GM19463 (cell line): ENCODE measurements around the gene FOXR1.

Experiments
- ATAC-seq: cut with Tn5 transposase; IDR thresholded peaks from one replicate; pipeline ENCODE4 v1.9.1; 2021; ENCODE audit warnings: mild to moderate bottlenecking, moderate library complexity; ENCODE audit not compliant: unreplicated experiment

FOXR1 gene

GRCh38 chr11:119025099-119025473 lies 53.5 kb downstream of the FOXR1 start:
- no peak for ATAC-seq

DNA sequence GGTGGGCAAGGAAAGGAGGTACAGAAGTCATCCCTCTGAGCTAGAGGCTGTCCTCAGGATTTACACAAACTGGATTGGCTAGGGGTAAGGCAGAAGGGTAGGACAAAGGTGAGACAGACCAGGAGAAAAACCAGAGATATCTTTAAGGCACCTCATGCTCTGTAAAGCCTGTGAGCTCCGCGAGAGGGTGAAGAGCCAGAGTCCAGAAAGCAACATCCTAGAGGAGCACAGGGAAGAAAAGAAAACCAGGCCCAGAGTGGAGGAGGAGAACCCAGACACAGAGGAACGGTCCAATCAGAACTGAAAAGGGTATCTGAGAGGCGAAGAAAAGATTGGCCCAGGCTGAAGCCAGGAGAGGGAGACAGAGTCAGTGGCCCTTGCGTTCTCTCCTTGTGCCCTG lies 54.0 kb downstream of the FOXR1 start:
- ATAC-seq: no peak

DNA sequence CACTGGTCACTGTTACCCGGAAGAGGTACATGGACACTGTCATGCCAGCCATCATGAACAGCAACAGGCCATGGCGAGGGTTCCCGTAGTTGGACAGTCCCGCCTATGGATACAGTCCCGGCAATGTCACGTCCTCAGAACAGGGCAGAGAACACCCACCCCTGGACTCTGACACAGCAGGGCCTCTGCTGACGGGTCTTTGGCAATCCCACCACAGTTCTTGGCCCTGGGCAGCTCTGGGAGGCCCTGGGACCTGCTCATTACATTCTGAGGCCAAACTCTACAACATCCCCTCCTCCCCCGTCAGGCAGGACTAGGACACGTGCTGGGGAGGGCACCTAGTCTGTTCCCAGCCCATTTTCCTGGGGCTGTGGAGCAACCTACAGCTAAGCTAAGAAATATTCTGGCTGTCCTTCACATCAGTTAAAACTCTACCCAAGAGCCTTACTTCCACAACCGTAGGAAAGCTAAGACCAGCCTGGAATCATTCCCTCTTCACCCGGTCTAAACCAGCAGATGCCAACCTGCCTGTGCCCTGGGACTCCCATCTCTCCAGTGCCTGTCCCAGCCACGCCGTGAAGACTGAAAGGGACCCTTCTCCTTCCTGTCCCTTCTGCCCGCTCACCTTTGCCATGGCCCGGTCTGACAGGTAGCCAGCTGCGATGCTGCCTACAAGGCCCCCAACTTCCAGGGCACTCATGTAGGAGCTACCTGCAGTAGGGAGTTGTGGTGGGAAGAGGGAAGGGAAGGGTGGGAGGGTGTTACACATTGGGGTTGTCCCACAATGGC lies 54.6 kb downstream of the FOXR1 start:
- no peak for ATAC-seq

GRCh38 chr11:119026970-119027369 lies 55.4 kb downstream of the FOXR1 start:
- no peak for ATAC-seq

- no peak for ATAC-seq
Measured at GRCh38 chr11:119027561-119028345, 56.2 kb downstream of the FOXR1 start.

DNA sequence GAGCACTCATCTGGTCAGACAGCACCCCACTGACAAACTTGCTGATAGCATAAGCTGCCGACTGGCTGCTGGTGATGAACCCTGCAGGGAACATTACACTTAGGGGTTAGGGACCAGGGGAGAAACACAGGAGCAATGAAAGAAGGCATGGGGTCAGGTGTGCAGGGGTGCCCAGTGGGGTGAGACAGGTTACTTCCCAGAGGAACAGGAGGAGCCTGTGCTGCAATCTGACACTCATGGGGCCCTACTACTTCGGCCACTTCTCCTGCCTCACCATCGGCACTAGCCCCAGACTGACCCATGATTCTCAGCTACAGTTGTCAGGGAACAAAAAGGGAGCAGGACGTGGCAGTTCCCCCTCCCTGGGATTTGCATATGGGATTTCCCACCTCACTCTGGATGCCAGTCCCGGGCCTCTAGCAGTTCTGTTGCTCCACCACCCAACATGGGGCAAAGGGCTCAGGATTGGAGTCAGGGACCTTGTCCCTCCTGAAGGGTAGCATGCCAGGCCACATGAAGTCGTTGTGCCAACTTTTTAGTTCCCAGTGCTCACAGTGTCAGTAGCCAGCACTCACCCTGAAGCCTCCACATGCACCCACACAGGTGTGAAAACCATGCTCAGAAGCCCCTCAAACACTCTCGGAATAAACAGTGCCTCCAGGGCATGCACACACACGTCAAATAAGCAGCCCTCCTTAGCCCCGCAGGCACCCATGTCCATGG lies 56.9 kb downstream of the FOXR1 start:
- ATAC-seq: no peak

- ATAC-seq: no peak
Measured at GRCh38 chr11:119029069-119029339, 57.4 kb downstream of the FOXR1 start.

- peak; percentile 13 for ATAC-seq
Measured at GRCh38 chr11:119029340-119030028, 57.9 kb downstream of the FOXR1 start.

DNA sequence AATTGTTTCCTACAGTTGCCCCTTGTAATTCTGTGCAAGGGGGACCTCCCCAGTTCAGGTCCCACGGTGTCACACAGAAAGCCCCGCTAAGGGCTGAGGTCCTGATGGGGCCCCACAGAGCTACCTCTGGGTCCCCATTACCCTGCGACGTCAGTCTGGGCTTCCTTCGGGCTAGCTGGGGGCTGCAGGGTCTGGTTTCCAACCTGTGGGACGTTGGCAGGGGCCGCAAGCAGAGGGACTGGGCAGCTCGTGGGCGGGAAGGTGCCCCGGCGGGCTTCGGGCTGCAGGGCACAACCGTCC lies 58.4 kb downstream of the FOXR1 start:
- peak; percentile 9 for ATAC-seq

- ATAC-seq: peak; percentile 89
Measured at GRCh38 chr11:119030329-119031047, 58.9 kb downstream of the FOXR1 start, which contains the start of gene SLC37A4. TSS of gene SLC37A4 (minus strand) at chr11:119030877.
